GM13977 (cell line): Measurements from ENCODE around the gene SLC6A17.

Experiments
- DNase-seq: peaks from one replicate; pipeline ENCODE4 v3.0.0; 2012; ENCODE audit warnings: low spot score
- CTCF ChIP-seq: IDR thresholded peaks from 2 replicates; pipeline ENCODE4 v1.5.1; 2012; ENCODE audit warnings: mild to moderate bottlenecking, control low read depth; ENCODE audit not compliant: insufficient read depth; ENCODE audit errors: extremely low read depth, missing control alignments
- in situ Hi-C: fragments of 300-500 bp; cut with MboI; formaldehyde crosslinking; loops from one replicate; pipeline ENCODE4 v1.12.0; 2022; ENCODE audit warnings: low sequenced_read_pairs, low pct_unique_long_range_greater_than_20kb, mixed read lengths, inconsistent platforms; ENCODE audit not compliant: unreplicated experiment

The SLC6A17 gene

GRCh38 chr1:110205591-110206155 lies 55.4 kb downstream of the SLC6A17 start:
- no peak for DNase-seq
- in situ Hi-C loops: loop anchor here (10.0 kb wide), 1 partner anchor 259 kb away; no protein-coding TSS in a partner anchor
- TF ChIP-seq CTCF: no peak

- DNase-seq: no peak
- in situ Hi-C loops: loop anchor here (10.0 kb wide), 1 partner anchor 258 kb away; no protein-coding TSS in a partner anchor
Measured at GRCh38 chr1:110206261-110206920, 56.1 kb downstream of the SLC6A17 start.

GRCh38 chr1:110207831-110208230 lies 57.5 kb downstream of the SLC6A17 start:
- peak; percentile 91 for TF ChIP-seq CTCF
- in situ Hi-C loops: loop anchor here (10.0 kb wide), 1 partner anchor 257 kb away; no protein-coding TSS in a partner anchor
- DNase-seq: peak; percentile 86

More at GRCh38 chr1:110206261-110206920, 56.1 kb downstream of the SLC6A17 start:
- no peak for TF ChIP-seq CTCF

- no peak for TF ChIP-seq CTCF
- DNase-seq: no peak
- in situ Hi-C loops: loop anchor here (10.0 kb wide), 1 partner anchor 256 kb away; no protein-coding TSS in a partner anchor
Measured at GRCh38 chr1:110208916-110209645, 58.8 kb downstream of the SLC6A17 start.

- in situ Hi-C loops: loop anchor here (10.0 kb wide), 1 partner anchor 255 kb away; no protein-coding TSS in a partner anchor
- no peak for TF ChIP-seq CTCF
- peak; percentile 96 for DNase-seq
Measured at GRCh38 chr1:110209715-110210603, 59.7 kb downstream of the SLC6A17 start, which contains the start of gene KCNC4. KCNC4 (plus strand) TSS chr1:110210314; CDS start chr1:110211500, 1,186 bp downstream.
